Astrocyte of the spinal cord (primary cell): ENCODE data around the gene CCDC85C.
A peak's percentile ranks its signal among the peaks of the same experiment; 100 is the strongest.

Experiments used
- DNase-seq: peaks from one replicate; pipeline ENCODE4 v3.0.0; 2011; ENCODE audit warnings: low read depth, low spot score
- H3K4me3 ChIP-seq: 2 replicates; pipeline ENCODE4 v1.5.1; 2011; ENCODE audit warnings: low read depth, mild to moderate bottlenecking, low read length, moderate library complexity
- CTCF ChIP-seq: IDR thresholded peaks from 2 replicates; pipeline ENCODE4 v1.5.1; 2012; ENCODE audit warnings: low read depth, mild to moderate bottlenecking, low read length, inconsistent platforms
- in situ Hi-C: cut with HindIII; loops from 2 replicates; pipeline ENCODE4 v1.10.0; 2017; ENCODE audit warnings: low sequenced_read_pairs

The CCDC85C gene

GRCh38 chr14:99478128-99478527, 125.9 kb downstream of the CCDC85C start:
- no peak for DNase-seq
- no peak for TF ChIP-seq CTCF
- in situ Hi-C loops = no loop called here
- H3K4me3 ChIP-seq = no peak overlapping the region

GRCh38 chr14:99476864-99477263, 127.1 kb downstream of the CCDC85C start:
- TF ChIP-seq CTCF = no peak
- in situ Hi-C loops = no loop called here
- no peak overlapping the region for H3K4me3 ChIP-seq
- no peak for DNase-seq

GRCh38 chr14:99475660-99476059, 128.3 kb downstream of the CCDC85C start:
- no peak for DNase-seq
- no peak overlapping the region for H3K4me3 ChIP-seq
- no peak for TF ChIP-seq CTCF

GRCh38 chr14:99475179-99475578, 128.8 kb downstream of the CCDC85C start:
- peak; percentile 11 for TF ChIP-seq CTCF
- in situ Hi-C loops = no loop called here
- DNase-seq = peak; percentile 30
- H3K4me3 ChIP-seq = no peak overlapping the region

More at GRCh38 chr14:99475660-99476059, 128.3 kb downstream of the CCDC85C start:
- in situ Hi-C loops = no loop called here

- in situ Hi-C loops = no loop called here
- DNase-seq = no peak
Observed at GRCh38 chr14:99473458-99473857, 130.5 kb downstream of the CCDC85C start.

GRCh38 chr14:99472937-99473336, 131.1 kb downstream of the CCDC85C start:
- DNase-seq = no peak
- in situ Hi-C loops = no loop called here
- no peak for TF ChIP-seq CTCF
- H3K4me3 ChIP-seq = no peak overlapping the region

More at GRCh38 chr14:99473458-99473857, 130.5 kb downstream of the CCDC85C start:
- no peak for TF ChIP-seq CTCF
- H3K4me3 ChIP-seq = no peak overlapping the region

- no peak for TF ChIP-seq CTCF
- in situ Hi-C loops = no loop called here
- no peak overlapping the region for H3K4me3 ChIP-seq
- DNase-seq = no peak
Observed at GRCh38 chr14:99471731-99472130, 132.3 kb downstream of the CCDC85C start.
